A673 (cell line): Measurements from ENCODE around the gene SCAF1.

Experiments
- EZH2 ChIP-seq: fragments of 200-600 bp; sonication (generic); IDR thresholded peaks from 2 replicates; pipeline ENCODE4 v1.6.1; 2017; ENCODE audit warnings: borderline replicate concordance, low read depth, mild to moderate bottlenecking, mixed read lengths, antibody characterized with exemption, low read length; ENCODE audit not compliant: poor library complexity, severe bottlenecking
- TF ChIP-seq, protein P1 (sequence below): fragments of 300-800, 200-600 bp; sonication (generic); conservative IDR thresholded peaks from 2 replicates; pipeline ENCODE4 v1.5.1; 2017; ENCODE audit warnings: low read depth, mild to moderate bottlenecking, antibody characterized with exemption, low read length, moderate library complexity, mixed read lengths

DNA sequence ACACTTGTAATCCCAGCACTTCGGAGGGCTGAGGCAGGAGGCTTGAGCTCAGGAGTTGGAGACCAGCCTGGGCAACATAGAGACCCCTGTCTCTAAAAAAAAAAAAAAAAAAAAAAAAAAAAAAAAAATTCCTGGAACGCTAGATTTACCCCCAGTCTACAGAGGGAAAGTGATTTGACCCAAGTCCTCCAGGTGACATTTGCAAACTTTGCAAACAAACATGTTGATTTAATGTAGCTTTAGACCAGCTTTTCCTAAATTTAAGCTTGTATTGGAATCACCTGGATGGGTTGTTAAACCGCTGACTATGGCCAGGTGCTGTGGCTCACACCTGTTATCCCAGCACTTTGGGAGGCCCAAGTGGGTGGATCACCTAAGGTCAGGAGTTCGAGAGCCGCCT lies 57.4 kb downstream of the SCAF1 start:
- TF ChIP-seq, protein P1, sequence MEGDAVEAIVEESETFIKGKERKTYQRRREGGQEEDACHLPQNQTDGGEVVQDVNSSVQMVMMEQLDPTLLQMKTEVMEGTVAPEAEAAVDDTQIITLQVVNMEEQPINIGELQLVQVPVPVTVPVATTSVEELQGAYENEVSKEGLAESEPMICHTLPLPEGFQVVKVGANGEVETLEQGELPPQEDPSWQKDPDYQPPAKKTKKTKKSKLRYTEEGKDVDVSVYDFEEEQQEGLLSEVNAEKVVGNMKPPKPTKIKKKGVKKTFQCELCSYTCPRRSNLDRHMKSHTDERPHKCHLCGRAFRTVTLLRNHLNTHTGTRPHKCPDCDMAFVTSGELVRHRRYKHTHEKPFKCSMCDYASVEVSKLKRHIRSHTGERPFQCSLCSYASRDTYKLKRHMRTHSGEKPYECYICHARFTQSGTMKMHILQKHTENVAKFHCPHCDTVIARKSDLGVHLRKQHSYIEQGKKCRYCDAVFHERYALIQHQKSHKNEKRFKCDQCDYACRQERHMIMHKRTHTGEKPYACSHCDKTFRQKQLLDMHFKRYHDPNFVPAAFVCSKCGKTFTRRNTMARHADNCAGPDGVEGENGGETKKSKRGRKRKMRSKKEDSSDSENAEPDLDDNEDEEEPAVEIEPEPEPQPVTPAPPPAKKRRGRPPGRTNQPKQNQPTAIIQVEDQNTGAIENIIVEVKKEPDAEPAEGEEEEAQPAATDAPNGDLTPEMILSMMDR: no peak
- no peak for TF ChIP-seq EZH2
